ENCODE measurements around the gene ZNF555.

DNA sequence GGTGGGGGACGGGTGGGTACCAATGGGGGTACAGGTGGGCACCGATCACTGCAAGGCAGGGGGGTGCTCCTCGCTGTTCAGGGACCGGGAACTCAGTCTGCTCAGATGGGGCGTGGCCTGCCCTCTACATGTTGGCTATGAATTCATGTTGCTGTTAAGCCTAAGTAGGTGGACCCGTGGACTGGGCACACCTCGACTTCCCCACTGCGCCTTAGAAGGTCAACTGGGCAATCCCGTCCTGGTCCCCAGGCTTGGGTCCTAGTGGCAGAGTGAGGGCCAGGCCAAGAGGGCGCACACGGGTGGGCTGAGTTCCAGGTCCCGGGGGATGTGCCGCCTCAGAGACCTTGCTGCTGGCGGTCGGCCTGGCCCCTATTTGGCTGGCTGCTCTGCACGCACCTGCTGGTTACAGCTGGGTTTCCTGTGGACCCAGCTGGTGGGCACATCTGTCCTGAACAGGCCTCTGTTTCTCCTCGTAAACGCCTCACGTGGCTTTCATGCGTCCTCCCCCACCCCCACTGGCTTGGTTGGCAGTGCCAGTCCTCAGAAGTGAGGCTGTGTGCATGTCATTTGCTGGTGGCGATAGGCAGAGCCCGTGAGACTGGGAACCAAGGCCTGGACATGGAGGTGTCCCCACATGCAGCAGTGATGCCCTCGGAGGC lies 35.2 kb upstream of the ZNF555 start:
- TF ChIP-seq CTCF (IDR thresholded peaks at IDR 0.05) = no peak
- no peak for TF ChIP-seq POLR2A (IDR thresholded peaks at IDR 0.05)
- TF ChIP-seq POLR2AphosphoS5 (IDR thresholded peaks at IDR 0.05) = no peak

Data from prostate gland (tissue), 2 donors.